ENCODE measurements around the gene GATC. TPM values are rescaled to one million over a fixed set of nuclear protein-coding genes. Genes with fewer than 3 reads are reported as not detected.
"Not testable (repeated sequence)": the region's sequence is repeated elsewhere in the genome, so short reads cannot be mapped to it uniquely, and the experiment has no call there.

GATC gene
- polyA plus RNA-seq, 1 experiment: 25.9 TPM

- no peak for DNase-seq (ENCODE audit: low read depth, low spot score)
- POLR2A ChIA-PET: no interaction called here
- TF ChIP-seq CTCF (IDR thresholded peaks at IDR 0.05; ENCODE audit: low read depth, low read length): no peak
Observed at GRCh38 chr12:120444676-120445075, 1.6 kb upstream of the GATC start.

GRCh38 chr12:120446844-120447178 is 567 bp downstream of the GATC start:
- CTCF ChIA-PET; DNase-seq (ENCODE audit: low read depth, low spot score); H3K27me3 ChIP-seq (ENCODE audit: control insufficient read depth, insufficient read depth, low read length); H3K9me3 ChIP-seq (ENCODE audit: control insufficient read depth, insufficient read depth, low read length): not testable (repeated sequence)
- H3K27ac ChIP-seq (ENCODE audit: low read depth, low read length): peak overlapping the region; percentile 57
- H3K4me3 ChIP-seq (ENCODE audit: low read depth, low read length): peak overlapping the region; percentile 100
- POLR2A ChIA-PET: interaction anchor here (0.7 kb wide), 1 partner anchor 25 kb away, joined by 4 read pairs; no protein-coding TSS in a partner anchor

More at GRCh38 chr12:120444676-120445075, 1.6 kb upstream of the GATC start:
- Histone ChIP-seq H3K9me3 (ENCODE audit: control insufficient read depth, insufficient read depth, low read length) (no peaks in the 10 kb centered on the region; the same call in 1 of the 2 replicates), H3K27ac (ENCODE audit: low read depth, low read length) (no peak overlapping the region), H3K27me3 (ENCODE audit: control insufficient read depth, insufficient read depth, low read length) (no peaks in the 10 kb centered on the region), H3K4me3 (ENCODE audit: low read depth, low read length) (no peak overlapping the region)
- CTCF ChIA-PET: interaction anchor here (1.3 kb wide), 1 partner anchor 142 kb away, joined by 3 read pairs; the partner anchor contains the start of gene SIRT4

- Histone ChIP-seq H3K27ac (ENCODE audit: low read depth, low read length) (no peak overlapping the region), H3K9me3 (ENCODE audit: control insufficient read depth, insufficient read depth, low read length) (no peaks in the 10 kb centered on the region; the same call in 1 of the 2 replicates), H3K4me3 (ENCODE audit: low read depth, low read length) (no peak overlapping the region), H3K27me3 (ENCODE audit: control insufficient read depth, insufficient read depth, low read length) (no peaks in the 10 kb centered on the region)
- no peak for DNase-seq (ENCODE audit: low read depth, low spot score)
- ChIA-PET CTCF (interaction anchor here (0.5 to 1.2 kb wide), 6 partner anchors 10 to 200 kb away, joined by 3 to 7 read pairs (median 4); no protein-coding TSS in a partner anchor), POLR2A (interaction anchor here (0.7 to 0.9 kb wide), 2 partner anchors 10 to 19 kb away, joined by 3 to 6 read pairs; no protein-coding TSS in a partner anchor)
- no peak for TF ChIP-seq CTCF (IDR thresholded peaks at IDR 0.05; ENCODE audit: low read depth, low read length)
Observed at GRCh38 chr12:120447992-120448391, 1.7 kb downstream of the GATC start.

- not testable (repeated sequence) for H3K4me3 ChIP-seq (ENCODE audit: low read depth, low read length); DNase-seq (ENCODE audit: low read depth, low spot score); H3K27ac ChIP-seq (ENCODE audit: low read depth, low read length); H3K27me3 ChIP-seq (ENCODE audit: control insufficient read depth, insufficient read depth, low read length); H3K9me3 ChIP-seq (ENCODE audit: control insufficient read depth, insufficient read depth, low read length)
- POLR2A ChIA-PET: interaction anchor here (1.0 kb wide), 1 partner anchor 14 kb away, joined by 4 read pairs; no protein-coding TSS in a partner anchor
- CTCF ChIA-PET: interaction anchor here (1.0 to 1.8 kb wide), 4 partner anchors 12 to 18 kb away, joined by 3 to 10 read pairs (median 4); partner anchors contain the start of gene SRSF9
Observed at GRCh38 chr12:120452524-120452923, 6.3 kb downstream of the GATC start.

GRCh38 chr12:120453060-120453750 is 7.0 kb downstream of the GATC start:
- ChIA-PET POLR2A (interaction anchor here (0.6 to 1.0 kb wide), 2 partner anchors 13 to 294 kb away, joined by 3 to 4 read pairs; no protein-coding TSS in a partner anchor), CTCF (interaction anchor here (0.6 to 1.8 kb wide), 7 partner anchors 10 to 151 kb away, joined by 3 to 10 read pairs (median 4); partner anchors contain the start of genes SIRT4 and SRSF9)
- H3K4me3 ChIP-seq (ENCODE audit: low read depth, low read length): no peak overlapping the region
- no peak for DNase-seq (ENCODE audit: low read depth, low spot score)
- no peaks in the 10 kb centered on the region for H3K9me3 ChIP-seq (ENCODE audit: control insufficient read depth, insufficient read depth, low read length)
- TF ChIP-seq CTCF (IDR thresholded peaks at IDR 0.05; ENCODE audit: low read depth, low read length): no peak
- no peak overlapping the region for H3K27ac ChIP-seq (ENCODE audit: low read depth, low read length)
- H3K27me3 ChIP-seq (ENCODE audit: control insufficient read depth, insufficient read depth, low read length): no peaks in the 10 kb centered on the region

GRCh38 chr12:120453977-120454376 is 7.7 kb downstream of the GATC start:
- H3K27ac ChIP-seq (ENCODE audit: low read depth, low read length): no peak overlapping the region
- no peaks in the 10 kb centered on the region for H3K27me3 ChIP-seq (ENCODE audit: control insufficient read depth, insufficient read depth, low read length)
- CTCF ChIA-PET: interaction anchor here (1.1 to 1.4 kb wide), 2 partner anchors 10 to 152 kb away, joined by 4 to 5 read pairs; partner anchors contain the start of gene SIRT4
- peak; percentile 69 for TF ChIP-seq CTCF (IDR thresholded peaks at IDR 0.05; ENCODE audit: low read depth, low read length)
- no peak for DNase-seq (ENCODE audit: low read depth, low spot score)
- H3K9me3 ChIP-seq (ENCODE audit: control insufficient read depth, insufficient read depth, low read length): no peaks in the 10 kb centered on the region
- POLR2A ChIA-PET: no interaction called here
- no peak overlapping the region for H3K4me3 ChIP-seq (ENCODE audit: low read depth, low read length)

All from AG04450 (cell line).